Neural progenitor cell (in vitro differentiated cells): Measurements from ENCODE around the gene SLC46A3. TPM values are rescaled to one million over a fixed set of nuclear protein-coding genes. Genes with fewer than 3 reads are reported as not detected.

ENCODE experiments used
- DNase-seq: peaks from one replicate; pipeline ENCODE4 v3.0.0-alpha.2; 2016; ENCODE audit warnings: low spot score
- H2AFZ ChIP-seq: fragments of 200-600 bp; sonication (generic); replicated peaks from 2 replicates; pipeline ENCODE4 v1.6.1; 2016; ENCODE audit warnings: antibody characterized with exemption
- H3F3A ChIP-seq: fragments of 200-600 bp; sonication (generic); 2 replicates; pipeline ENCODE4 v1.6.1; 2016; ENCODE audit warnings: antibody characterized with exemption, low read depth
- H3K27ac ChIP-seq: fragments of 200-600 bp; sonication (generic); 2 replicates; pipeline ENCODE4 v1.5.1; 2016; ENCODE audit warnings: mild to moderate bottlenecking
- H3K27me3 ChIP-seq: fragments of 200-600 bp; sonication (generic); 2 replicates; pipeline ENCODE4 v1.6.1; 2016; ENCODE audit warnings: mild to moderate bottlenecking, moderate library complexity
- H3K36me3 ChIP-seq: fragments of 200-600 bp; sonication (generic); 2 replicates; pipeline ENCODE4 v1.5.1; 2016
- H3K4me1 ChIP-seq: fragments of 200-600 bp; sonication (generic); 2 replicates; pipeline ENCODE4 v1.6.1; 2016; ENCODE audit warnings: mixed run types
- H3K4me2 ChIP-seq: fragments of 200-600 bp; sonication (generic); 2 replicates; pipeline ENCODE4 v1.6.1; 2016
- H3K4me3 ChIP-seq: fragments of 200-600 bp; sonication (generic); 2 replicates; pipeline ENCODE4 v1.5.1; 2016
- H3K79me2 ChIP-seq: fragments of 200-600 bp; sonication (generic); 2 replicates; pipeline ENCODE4 v1.6.1; 2016; ENCODE audit warnings: low read depth
- H3K9ac ChIP-seq: fragments of 200-600 bp; sonication (generic); 2 replicates; pipeline ENCODE4 v1.6.1; 2016
- H3K9me3 ChIP-seq: fragments of 200-600 bp; sonication (generic); 2 replicates; pipeline ENCODE4 v1.5.1; 2016; ENCODE audit warnings: low read depth
- H4K20me1 ChIP-seq: fragments of 200-600 bp; sonication (generic); 2 replicates; pipeline ENCODE4 v1.6.1; 2016; ENCODE audit warnings: low read depth
- H3K27ac Mint-ChIP-seq: 3 replicates; pipeline ENCODE4 v1.8.0; 2021; ENCODE audit warnings: mixed read lengths
- H3K27me3 Mint-ChIP-seq: 2 replicates; pipeline ENCODE4 v1.8.0; 2022; ENCODE audit warnings: low read depth, mild to moderate bottlenecking, inconsistent platforms, moderate library complexity, mixed read lengths; ENCODE audit not compliant: insufficient read depth
- H3K36me3 Mint-ChIP-seq: 3 replicates; pipeline ENCODE4 v1.8.0; 2021; ENCODE audit warnings: mixed read lengths
- H3K4me1 Mint-ChIP-seq: 3 replicates; pipeline ENCODE4 v1.8.0; 2021; ENCODE audit warnings: mixed read lengths
- H3K4me3 Mint-ChIP-seq: 3 replicates; pipeline ENCODE4 v1.8.0; 2021; ENCODE audit warnings: mild to moderate bottlenecking, moderate library complexity, mixed read lengths
- H3K9me3 Mint-ChIP-seq: 3 replicates; pipeline ENCODE4 v1.8.0; 2020; ENCODE audit warnings: mixed read lengths
- EZH2 ChIP-seq: fragments of 200-600 bp; sonication (generic); IDR thresholded peaks from 2 replicates; pipeline ENCODE4 v1.6.1; 2017; ENCODE audit warnings: antibody characterized with exemption, mild to moderate bottlenecking, moderate library complexity
- EZH2phosphoT487 ChIP-seq: fragments of 200-600 bp; sonication (generic); IDR thresholded peaks from 2 replicates; pipeline ENCODE4 v1.6.1; 2017; ENCODE audit warnings: antibody characterized with exemption
- total RNA-seq: library from RNA; depleted of rRNA; stranded (reverse); fragments of >200 nt; gene quantifications from 2 replicates; pipeline ENCODE4 v1.2.3, GENCODE V29; 2015; ENCODE audit warnings: low replicate concordance
- TF ChIP-seq, protein P1 (sequence below): fragments of 200-600 bp; sonication (generic); IDR thresholded peaks from 2 replicates; pipeline ENCODE4 v1.5.1; 2017; ENCODE audit warnings: antibody characterized with exemption, mild to moderate bottlenecking

Gene SLC46A3
- total RNA-seq, 1 donor from 2014 or later = not detected

DNA sequence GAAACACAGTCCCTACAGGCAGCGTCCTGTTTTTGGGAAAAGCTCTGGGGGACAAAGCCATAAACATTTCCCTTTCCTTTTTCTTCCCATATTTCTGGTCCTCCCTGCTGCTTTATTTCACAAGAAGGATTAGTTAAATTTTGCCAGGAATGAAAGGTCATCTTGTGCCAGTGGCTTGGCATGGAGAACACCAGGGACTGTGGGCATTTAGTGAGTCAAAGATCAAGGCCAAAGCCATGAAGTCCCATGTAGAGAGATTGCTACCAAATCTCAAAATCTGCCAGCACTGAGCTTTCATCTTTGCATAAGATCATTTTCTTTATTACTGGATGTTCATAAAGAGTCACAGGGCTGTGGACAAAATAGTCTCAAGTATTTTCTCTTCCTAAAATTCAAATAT lies 29.1 kb upstream of the SLC46A3 start:
- Histone ChIP-seq H3F3A (no peaks in the 10 kb centered on the region), H2AFZ (no peak overlapping the region), H3K79me2 (no peaks in the 10 kb centered on the region), H3K27me3 (no peaks in the 10 kb centered on the region), H3K4me2 (no peak overlapping the region), H3K4me3 (no peak overlapping the region), H4K20me1 (no peaks in the 10 kb centered on the region), H3K36me3 (no peaks in the 10 kb centered on the region), H3K9me3 (no peaks in the 10 kb centered on the region), H3K4me1 (no peaks in the 10 kb centered on the region), H3K27ac (no peak overlapping the region), H3K9ac (no peak overlapping the region)
- peaks cover 3% of the 10 kb centered on the region for H3K27me3 Mint-ChIP-seq
- no peak for DNase-seq
- no peak overlapping the region for H3K4me3 Mint-ChIP-seq
- no peaks in the 10 kb centered on the region for H3K36me3 Mint-ChIP-seq
- H3K9me3 Mint-ChIP-seq = no peaks in the 10 kb centered on the region
- H3K4me1 Mint-ChIP-seq = peaks cover 5% of the 10 kb centered on the region
- no peak overlapping the region for H3K27ac Mint-ChIP-seq
- TF ChIP-seq EZH2phosphoT487 = no peak
- TF ChIP-seq, protein P1, sequence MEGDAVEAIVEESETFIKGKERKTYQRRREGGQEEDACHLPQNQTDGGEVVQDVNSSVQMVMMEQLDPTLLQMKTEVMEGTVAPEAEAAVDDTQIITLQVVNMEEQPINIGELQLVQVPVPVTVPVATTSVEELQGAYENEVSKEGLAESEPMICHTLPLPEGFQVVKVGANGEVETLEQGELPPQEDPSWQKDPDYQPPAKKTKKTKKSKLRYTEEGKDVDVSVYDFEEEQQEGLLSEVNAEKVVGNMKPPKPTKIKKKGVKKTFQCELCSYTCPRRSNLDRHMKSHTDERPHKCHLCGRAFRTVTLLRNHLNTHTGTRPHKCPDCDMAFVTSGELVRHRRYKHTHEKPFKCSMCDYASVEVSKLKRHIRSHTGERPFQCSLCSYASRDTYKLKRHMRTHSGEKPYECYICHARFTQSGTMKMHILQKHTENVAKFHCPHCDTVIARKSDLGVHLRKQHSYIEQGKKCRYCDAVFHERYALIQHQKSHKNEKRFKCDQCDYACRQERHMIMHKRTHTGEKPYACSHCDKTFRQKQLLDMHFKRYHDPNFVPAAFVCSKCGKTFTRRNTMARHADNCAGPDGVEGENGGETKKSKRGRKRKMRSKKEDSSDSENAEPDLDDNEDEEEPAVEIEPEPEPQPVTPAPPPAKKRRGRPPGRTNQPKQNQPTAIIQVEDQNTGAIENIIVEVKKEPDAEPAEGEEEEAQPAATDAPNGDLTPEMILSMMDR = no peak
- TF ChIP-seq EZH2 = no peak

DNA sequence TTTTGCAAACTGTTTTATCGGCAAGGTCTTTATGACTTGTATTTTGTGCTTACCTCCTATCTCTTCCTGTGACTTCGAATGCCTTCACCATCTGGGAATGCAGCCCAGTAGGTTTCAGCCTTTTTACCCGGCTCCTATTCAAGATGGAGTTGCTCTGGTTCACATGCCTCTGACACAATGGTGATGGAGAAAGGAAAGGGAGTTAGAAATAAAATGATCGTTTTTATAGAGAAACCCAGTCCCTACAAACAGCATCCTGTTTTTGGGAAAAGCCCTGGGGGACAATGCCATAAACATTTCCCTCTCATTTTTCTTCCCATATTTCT lies 27.5 kb upstream of the SLC46A3 start:
- peaks cover 5% of the 10 kb centered on the region for H3K4me1 Mint-ChIP-seq
- Histone ChIP-seq H4K20me1 (no peaks in the 10 kb centered on the region), H3K4me2 (no peak overlapping the region), H3K27me3 (no peaks in the 10 kb centered on the region), H3K4me3 (no peak overlapping the region), H3K9ac (no peak overlapping the region), H3K36me3 (no peaks in the 10 kb centered on the region), H3K9me3 (no peaks in the 10 kb centered on the region), H2AFZ (no peak overlapping the region), H3K79me2 (no peaks in the 10 kb centered on the region), H3F3A (no peaks in the 10 kb centered on the region), H3K27ac (no peak overlapping the region), H3K4me1 (no peaks in the 10 kb centered on the region)
- no peak for DNase-seq
- H3K36me3 Mint-ChIP-seq = no peaks in the 10 kb centered on the region
- H3K27ac Mint-ChIP-seq = no peak overlapping the region
- H3K4me3 Mint-ChIP-seq = no peak overlapping the region
- TF ChIP-seq EZH2phosphoT487 (no peak), EZH2 (no peak)
- TF ChIP-seq, protein P1 = no peak
- no peaks in the 10 kb centered on the region for H3K9me3 Mint-ChIP-seq
- peaks cover 3% of the 10 kb centered on the region for H3K27me3 Mint-ChIP-seq

DNA sequence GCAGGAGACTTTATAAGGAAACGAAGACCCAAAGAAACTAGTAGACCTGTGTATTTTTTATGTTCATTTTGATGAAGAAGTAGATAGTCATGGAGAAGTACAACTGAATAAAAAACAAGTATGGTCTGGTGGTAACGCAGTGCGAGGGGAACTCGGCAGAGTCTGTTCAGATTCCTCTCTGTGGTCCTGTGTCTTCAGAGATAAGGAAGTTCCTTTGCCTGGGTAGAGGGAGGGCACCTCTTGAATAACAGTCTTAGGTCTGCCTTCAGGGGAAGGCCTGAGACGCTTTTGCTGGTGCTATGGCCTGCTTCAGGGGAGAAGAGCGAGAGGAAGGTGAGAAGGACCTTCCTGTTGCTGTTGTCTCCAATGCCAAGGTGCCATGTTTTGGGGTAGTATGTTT lies 25.9 kb upstream of the SLC46A3 start:
- Histone ChIP-seq H3K27me3 (no peaks in the 10 kb centered on the region), H3K9me3 (no peaks in the 10 kb centered on the region), H3K4me2 (no peak overlapping the region), H2AFZ (no peak overlapping the region), H3K4me3 (no peak overlapping the region), H3K4me1 (no peaks in the 10 kb centered on the region), H3K36me3 (no peaks in the 10 kb centered on the region), H3K79me2 (no peaks in the 10 kb centered on the region), H3K27ac (no peak overlapping the region), H4K20me1 (no peaks in the 10 kb centered on the region), H3F3A (no peaks in the 10 kb centered on the region), H3K9ac (no peak overlapping the region)
- H3K9me3 Mint-ChIP-seq = no peaks in the 10 kb centered on the region
- no peak for DNase-seq
- peaks cover 3% of the 10 kb centered on the region for H3K27me3 Mint-ChIP-seq
- H3K4me1 Mint-ChIP-seq = peaks cover 5% of the 10 kb centered on the region
- TF ChIP-seq, protein P1 = no peak
- TF ChIP-seq EZH2 (no peak), EZH2phosphoT487 (no peak)
- H3K27ac Mint-ChIP-seq = no peak overlapping the region
- no peaks in the 10 kb centered on the region for H3K36me3 Mint-ChIP-seq
- H3K4me3 Mint-ChIP-seq = no peak overlapping the region
